HepG2 (cell line): ENCODE data around the gene ARID3C. TPM values are rescaled to one million over a fixed set of nuclear protein-coding genes. Genes with fewer than 3 reads are reported as not detected.

Source experiments
- AKAP8 ChIP-seq: sonication (generic); formaldehyde crosslinking; IDR thresholded peaks from 2 replicates; pipeline ENCODE4 v1.5.1; 2020; ENCODE audit warnings: mild to moderate bottlenecking, missing genetic modification reagents
- CEBPB ChIP-seq: IDR thresholded peaks from 2 replicates; pipeline ENCODE4 v1.6.1; 2011; ENCODE audit warnings: low read depth, low read length, improper control_type of control experiment, borderline replicate concordance
- EHMT2 ChIP-seq: fragments of 200-600 bp; sonication (generic); IDR thresholded peaks from 2 replicates; pipeline ENCODE4 v1.7.0; 2017; ENCODE audit warnings: antibody characterized with exemption, low read depth, low read length, borderline replicate concordance
- HDAC2 ChIP-seq: sonication (generic); formaldehyde crosslinking; IDR thresholded peaks from 2 replicates; pipeline ENCODE4 v1.4.0; 2020; ENCODE audit warnings: missing genetic modification reagents
- KLF11 ChIP-seq: IDR thresholded peaks from 2 replicates; pipeline ENCODE4 v1.6.1; 2016; ENCODE audit warnings: missing compliant biosample characterization
- NFYC ChIP-seq: IDR thresholded peaks from 2 replicates; pipeline ENCODE4 v1.6.1; 2016; ENCODE audit warnings: missing genetic modification reagents, missing compliant biosample characterization
- ZNF431 ChIP-seq: sonication (generic); formaldehyde crosslinking; IDR thresholded peaks from 2 replicates; pipeline ENCODE4 v1.9.0; 2022; ENCODE audit warnings: missing genetic modification reagents, low read depth, mild to moderate bottlenecking, borderline replicate concordance
- ZNF792 ChIP-seq: IDR thresholded peaks from 2 replicates; pipeline ENCODE4 v1.6.1; 2016
- ZSCAN9 ChIP-seq: IDR thresholded peaks from 2 replicates; pipeline ENCODE4 v1.6.1; 2016; ENCODE audit warnings: borderline replicate concordance
- polyA plus RNA-seq, 8 experiments: library from polyadenylated mRNA; depleted of rRNA in 3 of 8; stranded (reverse) in 7 of 8; unstranded in 1 of 8; fragments of >200 nt; fragmentation: Illumina TruSeq in 4 of 8; extraction: Trizol in 4 of 8; gene quantifications; 2 replicates each; pipeline versions ENCODE4 v1.2.1 to v1.2.3, GENCODE V29; 2011 to 2016; ENCODE audit warnings: low read depth in 4 of 8, missing spikeins in 1 of 8, mixed read lengths in 1 of 8; ENCODE audit not compliant: insufficient read depth in 1 of 8
- total RNA-seq, 5 experiments: library from RNA; depleted of rRNA; stranded (reverse); fragments of >200 nt; fragmentation: Illumina TruSeq; extraction: Trizol; gene quantifications; 2 replicates each; pipeline ENCODE4 v1.2.3, GENCODE V29; 2016; ENCODE audit warnings: low read depth in 1 of 5
- TF ChIP-seq, protein P1 (sequence below): sonication (generic); formaldehyde crosslinking; IDR thresholded peaks from 2 replicates; pipeline ENCODE4 v1.8.1; 2022; ENCODE audit warnings: low read depth, mild to moderate bottlenecking, missing genetic modification reagents
- TF ChIP-seq, protein P2 (sequence below): sonication (generic); formaldehyde crosslinking; IDR thresholded peaks from 2 replicates; pipeline ENCODE4 v1.5.1; 2020; ENCODE audit warnings: missing genetic modification reagents, mild to moderate bottlenecking, borderline replicate concordance
- TF ChIP-seq, protein P3 (sequence below): sonication (generic); formaldehyde crosslinking; IDR thresholded peaks from 2 replicates; pipeline ENCODE4 v1.4.0; 2020; ENCODE audit warnings: missing genetic modification reagents, borderline replicate concordance
- TF ChIP-seq, protein P4 (sequence below): sonication (generic); formaldehyde crosslinking; IDR thresholded peaks from 2 replicates; pipeline ENCODE4 v1.5.1; 2020; ENCODE audit warnings: mild to moderate bottlenecking, missing genetic modification reagents
- TF ChIP-seq, protein P5 (sequence below): sonication (generic); formaldehyde crosslinking; IDR thresholded peaks from 2 replicates; pipeline ENCODE4 v1.4.0; 2020; ENCODE audit warnings: low read depth, mild to moderate bottlenecking, missing genetic modification reagents
- TF ChIP-seq, protein P6 (sequence below): sonication (generic); formaldehyde crosslinking; IDR thresholded peaks from 2 replicates; pipeline ENCODE4 v1.8.1; 2023; ENCODE audit warnings: mild to moderate bottlenecking, missing genetic modification reagents

Gene ARID3C
- total and polyA plus RNA-seq, 2 of the 13 experiments (the other 11 are each of a cell fraction or from before 2014, with no cell fraction given) = not detected

DNA sequence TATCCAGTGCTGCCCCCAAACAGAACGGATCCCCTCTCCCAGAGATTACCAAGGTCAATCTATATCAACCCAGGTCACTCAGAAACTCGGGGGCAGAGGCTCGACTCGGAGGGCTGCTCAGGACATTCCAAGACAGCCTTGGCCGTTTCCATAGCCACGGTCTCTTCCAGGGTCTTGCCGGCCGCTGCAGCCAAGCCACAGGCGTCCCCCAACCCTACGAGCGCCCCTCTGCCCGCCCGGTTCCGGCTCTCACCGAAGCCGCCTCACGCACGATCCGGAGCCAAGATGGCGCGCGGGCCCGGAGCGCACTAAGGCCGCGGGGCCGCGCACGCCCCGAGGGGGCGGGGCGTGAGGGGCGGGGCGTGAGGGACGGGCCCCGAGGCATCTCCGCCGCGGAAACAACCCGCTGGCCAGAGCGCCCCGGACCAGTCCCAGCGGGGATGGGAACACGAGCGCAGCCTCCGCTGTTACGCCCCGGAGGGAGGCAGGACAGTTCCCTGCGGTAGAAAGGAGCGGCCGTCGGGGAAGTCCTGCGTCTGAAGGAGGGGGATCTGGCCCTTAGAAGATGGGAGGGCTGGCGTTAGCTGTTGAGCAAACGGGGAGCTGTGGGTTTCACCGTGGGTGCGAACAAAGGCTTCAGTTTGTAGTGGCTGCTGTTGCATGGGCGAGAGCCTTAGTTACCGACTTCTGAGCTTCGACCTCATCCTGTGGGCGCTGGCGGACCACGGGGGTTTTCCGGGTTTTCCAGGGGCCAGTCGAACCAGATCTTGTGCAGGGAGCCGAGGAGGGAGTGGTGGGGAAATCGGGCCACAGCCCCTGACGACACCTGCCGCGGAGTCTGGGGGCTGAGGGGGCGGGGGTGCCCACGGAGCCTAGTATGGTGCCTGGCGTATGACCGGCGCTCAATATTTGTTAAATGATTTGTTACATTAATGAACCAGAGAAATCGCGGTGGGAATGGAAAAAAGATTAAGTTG is 16.8 kb downstream of the ARID3C start, which contains the start of gene RPP25L (continued):
- TF ChIP-seq, protein P1, sequence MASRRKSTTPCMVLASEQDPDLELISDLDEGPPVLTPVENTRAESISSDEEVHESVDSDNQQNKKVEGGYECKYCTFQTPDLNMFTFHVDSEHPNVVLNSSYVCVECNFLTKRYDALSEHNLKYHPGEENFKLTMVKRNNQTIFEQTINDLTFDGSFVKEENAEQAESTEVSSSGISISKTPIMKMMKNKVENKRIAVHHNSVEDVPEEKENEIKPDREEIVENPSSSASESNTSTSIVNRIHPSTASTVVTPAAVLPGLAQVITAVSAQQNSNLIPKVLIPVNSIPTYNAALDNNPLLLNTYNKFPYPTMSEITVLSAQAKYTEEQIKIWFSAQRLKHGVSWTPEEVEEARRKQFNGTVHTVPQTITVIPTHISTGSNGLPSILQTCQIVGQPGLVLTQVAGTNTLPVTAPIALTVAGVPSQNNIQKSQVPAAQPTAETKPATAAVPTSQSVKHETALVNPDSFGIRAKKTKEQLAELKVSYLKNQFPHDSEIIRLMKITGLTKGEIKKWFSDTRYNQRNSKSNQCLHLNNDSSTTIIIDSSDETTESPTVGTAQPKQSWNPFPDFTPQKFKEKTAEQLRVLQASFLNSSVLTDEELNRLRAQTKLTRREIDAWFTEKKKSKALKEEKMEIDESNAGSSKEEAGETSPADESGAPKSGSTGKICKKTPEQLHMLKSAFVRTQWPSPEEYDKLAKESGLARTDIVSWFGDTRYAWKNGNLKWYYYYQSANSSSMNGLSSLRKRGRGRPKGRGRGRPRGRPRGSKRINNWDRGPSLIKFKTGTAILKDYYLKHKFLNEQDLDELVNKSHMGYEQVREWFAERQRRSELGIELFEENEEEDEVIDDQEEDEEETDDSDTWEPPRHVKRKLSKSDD (CRISPR knock-in tag) = no peak
- TF ChIP-seq NFYC (CRISPR knock-in tag) = no peak
- TF ChIP-seq EHMT2 = no peak
- TF ChIP-seq, protein P2, sequence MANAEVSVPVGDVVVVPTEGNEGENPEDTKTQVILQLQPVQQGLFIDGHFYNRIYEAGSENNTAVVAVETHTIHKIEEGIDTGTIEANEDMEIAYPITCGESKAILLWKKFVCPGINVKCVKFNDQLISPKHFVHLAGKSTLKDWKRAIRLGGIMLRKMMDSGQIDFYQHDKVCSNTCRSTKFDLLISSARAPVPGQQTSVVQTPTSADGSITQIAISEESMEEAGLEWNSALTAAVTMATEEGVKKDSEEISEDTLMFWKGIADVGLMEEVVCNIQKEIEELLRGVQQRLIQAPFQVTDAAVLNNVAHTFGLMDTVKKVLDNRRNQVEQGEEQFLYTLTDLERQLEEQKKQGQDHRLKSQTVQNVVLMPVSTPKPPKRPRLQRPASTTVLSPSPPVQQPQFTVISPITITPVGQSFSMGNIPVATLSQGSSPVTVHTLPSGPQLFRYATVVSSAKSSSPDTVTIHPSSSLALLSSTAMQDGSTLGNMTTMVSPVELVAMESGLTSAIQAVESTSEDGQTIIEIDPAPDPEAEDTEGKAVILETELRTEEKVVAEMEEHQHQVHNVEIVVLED (CRISPR knock-in tag) = peak; percentile 76
- TF ChIP-seq HDAC2 (CRISPR knock-in tag) = 0 out of 2 replicates have a peak, but pooled peaks have one; percentile 33
- TF ChIP-seq, protein P3, sequence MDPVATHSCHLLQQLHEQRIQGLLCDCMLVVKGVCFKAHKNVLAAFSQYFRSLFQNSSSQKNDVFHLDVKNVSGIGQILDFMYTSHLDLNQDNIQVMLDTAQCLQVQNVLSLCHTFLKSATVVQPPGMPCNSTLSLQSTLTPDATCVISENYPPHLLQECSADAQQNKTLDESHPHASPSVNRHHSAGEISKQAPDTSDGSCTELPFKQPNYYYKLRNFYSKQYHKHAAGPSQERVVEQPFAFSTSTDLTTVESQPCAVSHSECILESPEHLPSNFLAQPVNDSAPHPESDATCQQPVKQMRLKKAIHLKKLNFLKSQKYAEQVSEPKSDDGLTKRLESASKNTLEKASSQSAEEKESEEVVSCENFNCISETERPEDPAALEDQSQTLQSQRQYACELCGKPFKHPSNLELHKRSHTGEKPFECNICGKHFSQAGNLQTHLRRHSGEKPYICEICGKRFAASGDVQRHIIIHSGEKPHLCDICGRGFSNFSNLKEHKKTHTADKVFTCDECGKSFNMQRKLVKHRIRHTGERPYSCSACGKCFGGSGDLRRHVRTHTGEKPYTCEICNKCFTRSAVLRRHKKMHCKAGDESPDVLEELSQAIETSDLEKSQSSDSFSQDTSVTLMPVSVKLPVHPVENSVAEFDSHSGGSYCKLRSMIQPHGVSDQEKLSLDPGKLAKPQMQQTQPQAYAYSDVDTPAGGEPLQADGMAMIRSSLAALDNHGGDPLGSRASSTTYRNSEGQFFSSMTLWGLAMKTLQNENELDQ (CRISPR knock-in tag) = no peak
- TF ChIP-seq ZNF792 = no peak
- TF ChIP-seq, protein P4, sequence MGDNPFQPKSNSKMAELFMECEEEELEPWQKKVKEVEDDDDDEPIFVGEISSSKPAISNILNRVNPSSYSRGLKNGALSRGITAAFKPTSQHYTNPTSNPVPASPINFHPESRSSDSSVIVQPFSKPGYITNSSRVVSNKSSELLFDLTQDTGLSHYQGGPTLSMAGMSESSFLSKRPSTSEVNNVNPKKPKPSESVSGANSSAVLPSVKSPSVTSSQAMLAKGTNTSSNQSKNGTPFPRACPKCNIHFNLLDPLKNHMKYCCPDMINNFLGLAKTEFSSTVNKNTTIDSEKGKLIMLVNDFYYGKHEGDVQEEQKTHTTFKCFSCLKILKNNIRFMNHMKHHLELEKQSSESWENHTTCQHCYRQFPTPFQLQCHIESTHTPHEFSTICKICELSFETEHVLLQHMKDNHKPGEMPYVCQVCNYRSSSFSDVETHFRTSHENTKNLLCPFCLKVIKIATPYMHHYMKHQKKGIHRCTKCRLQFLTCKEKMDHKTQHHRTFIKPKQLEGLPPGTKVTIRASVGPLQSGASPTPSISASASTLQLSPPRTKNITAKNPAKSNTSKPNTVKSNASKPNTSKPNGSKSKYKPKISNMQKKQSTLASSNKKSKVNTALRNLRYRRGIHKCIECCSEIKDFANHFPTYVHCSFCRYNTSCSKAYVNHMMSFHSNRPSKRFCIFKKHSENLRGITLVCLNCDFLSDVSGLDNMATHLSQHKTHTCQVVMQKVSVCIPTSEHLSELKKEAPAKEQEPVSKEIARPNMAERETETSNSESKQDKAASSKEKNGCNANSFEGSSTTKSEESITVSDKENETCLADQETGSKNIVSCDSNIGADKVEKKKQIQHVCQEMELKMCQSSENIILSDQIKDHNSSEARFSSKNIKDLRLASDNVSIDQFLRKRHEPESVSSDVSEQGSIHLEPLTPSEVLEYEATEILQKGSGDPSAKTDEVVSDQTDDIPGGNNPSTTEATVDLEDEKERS (CRISPR knock-in tag) = no peak
- TF ChIP-seq CEBPB = no peak
- TF ChIP-seq, protein P5, sequence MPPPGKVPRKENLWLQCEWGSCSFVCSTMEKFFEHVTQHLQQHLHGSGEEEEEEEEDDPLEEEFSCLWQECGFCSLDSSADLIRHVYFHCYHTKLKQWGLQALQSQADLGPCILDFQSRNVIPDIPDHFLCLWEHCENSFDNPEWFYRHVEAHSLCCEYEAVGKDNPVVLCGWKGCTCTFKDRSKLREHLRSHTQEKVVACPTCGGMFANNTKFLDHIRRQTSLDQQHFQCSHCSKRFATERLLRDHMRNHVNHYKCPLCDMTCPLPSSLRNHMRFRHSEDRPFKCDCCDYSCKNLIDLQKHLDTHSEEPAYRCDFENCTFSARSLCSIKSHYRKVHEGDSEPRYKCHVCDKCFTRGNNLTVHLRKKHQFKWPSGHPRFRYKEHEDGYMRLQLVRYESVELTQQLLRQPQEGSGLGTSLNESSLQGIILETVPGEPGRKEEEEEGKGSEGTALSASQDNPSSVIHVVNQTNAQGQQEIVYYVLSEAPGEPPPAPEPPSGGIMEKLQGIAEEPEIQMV (CRISPR knock-in tag) = no peak
- peak; percentile 50; the same call in 1 of the 2 replicates for TF ChIP-seq KLF11 (CRISPR knock-in tag)
- no peak for TF ChIP-seq ZSCAN9
- TF ChIP-seq ZNF431 (CRISPR knock-in tag) = no peak
- peak; percentile 31; the same call in 1 of the 2 replicates for TF ChIP-seq AKAP8 (CRISPR knock-in tag)
- TF ChIP-seq, protein P6, sequence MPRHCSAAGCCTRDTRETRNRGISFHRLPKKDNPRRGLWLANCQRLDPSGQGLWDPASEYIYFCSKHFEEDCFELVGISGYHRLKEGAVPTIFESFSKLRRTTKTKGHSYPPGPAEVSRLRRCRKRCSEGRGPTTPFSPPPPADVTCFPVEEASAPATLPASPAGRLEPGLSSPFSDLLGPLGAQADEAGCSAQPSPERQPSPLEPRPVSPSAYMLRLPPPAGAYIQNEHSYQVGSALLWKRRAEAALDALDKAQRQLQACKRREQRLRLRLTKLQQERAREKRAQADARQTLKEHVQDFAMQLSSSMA = peak; percentile 78; the same call in 1 of the 2 replicates
